GM19043 (cell line): ENCODE data around the gene DPP7.
"Not testable (repeated sequence)": the region's sequence is repeated elsewhere in the genome, so short reads cannot be mapped to it uniquely, and the experiment has no call there.

Experiments
- ATAC-seq: cut with Tn5 transposase; IDR thresholded peaks from one replicate; pipeline ENCODE4 v1.9.1; 2021; ENCODE audit warnings: low read depth; ENCODE audit not compliant: unreplicated experiment

The DPP7 gene

DNA sequence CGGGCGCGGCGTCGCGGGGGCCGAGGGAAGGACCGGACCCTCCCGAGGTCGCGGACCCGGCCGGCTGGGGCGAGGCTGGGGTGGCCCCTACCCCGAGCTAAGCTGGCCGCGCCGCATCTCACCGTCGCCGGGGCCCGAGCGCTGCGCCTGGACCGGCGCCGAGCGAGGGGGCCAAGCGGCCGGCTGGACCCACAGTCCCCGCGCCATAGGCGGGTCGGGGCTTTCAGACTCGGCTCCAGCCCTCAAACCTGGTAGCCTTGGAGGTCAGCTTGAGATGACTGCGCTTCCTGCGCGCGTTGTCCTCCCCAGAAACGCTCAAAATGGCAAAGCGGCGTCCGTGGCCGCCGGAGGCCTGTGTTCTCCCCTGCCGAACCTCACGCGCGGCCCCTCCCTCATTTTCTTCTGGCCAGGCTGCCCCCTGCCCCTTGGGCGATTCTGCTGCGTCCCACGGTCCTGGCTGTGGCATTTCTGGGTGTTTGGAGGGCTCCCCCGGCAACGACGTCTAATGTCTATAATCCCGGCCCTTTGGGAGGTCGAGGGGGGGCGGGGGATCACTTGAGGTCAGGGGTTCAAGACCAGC, 15.7 kb upstream of the DPP7 start:
- ATAC-seq, result no peak

DNA sequence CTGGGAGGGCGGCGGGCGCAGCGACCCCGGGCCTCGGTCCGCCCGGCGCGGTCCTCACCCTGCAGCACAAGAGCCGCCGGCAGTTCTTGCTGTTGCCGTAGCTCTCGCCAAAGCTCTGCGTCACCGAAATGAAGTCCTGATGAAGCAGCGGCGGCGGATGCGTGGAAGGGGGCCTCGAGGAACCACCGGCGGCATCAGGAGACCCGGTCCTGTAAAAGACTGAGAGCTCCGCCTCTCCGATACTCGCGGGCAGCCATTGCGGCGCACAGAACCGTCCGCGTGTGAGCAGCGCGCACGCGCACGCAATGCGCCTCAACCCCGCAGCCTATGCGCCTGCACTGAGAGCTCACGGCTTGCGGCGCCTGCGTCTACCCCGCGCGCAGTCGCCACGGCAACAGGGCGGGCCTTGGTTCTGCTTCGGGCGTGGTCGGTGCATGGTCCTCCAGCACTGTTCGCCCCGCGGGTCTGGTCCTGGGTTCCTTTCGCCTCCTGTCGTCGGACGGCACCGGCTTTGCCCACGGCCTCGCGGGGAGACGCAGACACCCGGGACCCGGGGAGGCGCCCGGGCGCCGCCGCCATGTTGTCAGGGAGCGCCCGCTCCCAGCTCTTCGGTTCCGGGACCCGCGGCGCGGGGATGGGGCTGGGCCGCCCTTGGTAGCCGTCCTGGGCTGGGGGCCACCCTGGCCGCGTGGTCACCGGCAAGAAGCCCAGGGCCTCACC, 15.1 kb upstream of the DPP7 start:
- ATAC-seq, result peak; percentile 83

DNA sequence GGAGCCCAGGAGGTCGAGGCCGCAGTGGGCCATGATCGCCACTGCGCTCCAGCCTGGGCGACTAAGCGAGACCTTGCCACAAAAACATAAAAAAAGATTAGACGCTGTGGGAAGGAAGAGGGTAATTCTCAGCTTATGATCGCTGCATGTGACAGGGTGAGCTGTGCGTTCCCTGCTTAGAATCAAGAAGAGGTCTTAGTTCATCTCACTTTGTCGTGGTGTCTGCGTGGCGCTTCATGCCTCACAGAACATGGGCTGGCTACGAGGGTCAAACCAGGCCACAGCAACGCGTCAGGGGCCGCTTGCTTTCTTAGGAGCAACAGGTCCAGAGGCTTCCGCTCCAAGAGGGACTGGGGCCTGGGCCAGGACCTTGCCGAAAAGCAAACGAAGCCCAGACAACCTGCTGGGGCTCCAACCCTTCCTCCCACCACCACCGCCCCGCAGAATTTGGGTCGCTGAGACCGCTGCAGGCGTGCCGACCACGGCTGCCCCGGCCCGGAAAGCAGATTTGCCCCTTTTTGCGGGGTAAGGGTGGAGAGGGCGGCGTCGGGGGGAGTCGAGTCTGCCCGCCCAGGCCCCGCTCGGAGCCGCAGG, 14.4 kb upstream of the DPP7 start:
- no peak for ATAC-seq

DNA sequence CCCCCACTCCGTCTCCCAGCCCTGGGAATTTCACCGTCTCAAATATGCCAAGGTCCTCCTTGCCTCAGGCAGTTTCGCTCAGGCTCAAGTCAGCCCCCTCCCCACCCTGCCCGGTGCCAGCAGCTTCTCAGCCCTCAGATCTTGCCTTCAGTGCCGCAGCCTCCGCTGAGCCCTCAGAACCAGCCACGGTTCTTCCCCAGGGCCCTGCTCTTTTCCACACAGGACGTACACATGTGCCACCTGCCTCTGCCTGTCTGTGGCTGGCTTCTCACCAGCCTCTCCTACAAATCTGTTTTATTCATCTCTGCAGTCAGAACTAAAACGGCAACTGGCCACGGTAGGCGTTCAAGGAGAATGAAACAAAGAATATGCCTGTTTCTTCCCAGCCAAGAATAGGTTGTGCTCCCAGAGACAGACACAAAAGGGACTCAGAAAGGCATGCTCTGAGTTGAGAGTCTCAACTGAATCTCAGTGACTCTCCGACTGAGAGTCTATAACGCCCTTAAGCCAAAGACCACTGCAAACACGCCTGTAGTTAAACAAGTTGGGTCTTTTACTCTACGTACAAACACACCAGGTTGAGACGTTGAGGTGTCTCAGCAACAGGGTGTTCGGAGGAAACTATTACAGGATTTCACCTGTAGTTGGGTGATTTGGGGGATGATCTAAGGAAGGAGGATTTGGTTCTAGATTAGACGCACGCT, 13.8 kb upstream of the DPP7 start:
- no peak for ATAC-seq

DNA sequence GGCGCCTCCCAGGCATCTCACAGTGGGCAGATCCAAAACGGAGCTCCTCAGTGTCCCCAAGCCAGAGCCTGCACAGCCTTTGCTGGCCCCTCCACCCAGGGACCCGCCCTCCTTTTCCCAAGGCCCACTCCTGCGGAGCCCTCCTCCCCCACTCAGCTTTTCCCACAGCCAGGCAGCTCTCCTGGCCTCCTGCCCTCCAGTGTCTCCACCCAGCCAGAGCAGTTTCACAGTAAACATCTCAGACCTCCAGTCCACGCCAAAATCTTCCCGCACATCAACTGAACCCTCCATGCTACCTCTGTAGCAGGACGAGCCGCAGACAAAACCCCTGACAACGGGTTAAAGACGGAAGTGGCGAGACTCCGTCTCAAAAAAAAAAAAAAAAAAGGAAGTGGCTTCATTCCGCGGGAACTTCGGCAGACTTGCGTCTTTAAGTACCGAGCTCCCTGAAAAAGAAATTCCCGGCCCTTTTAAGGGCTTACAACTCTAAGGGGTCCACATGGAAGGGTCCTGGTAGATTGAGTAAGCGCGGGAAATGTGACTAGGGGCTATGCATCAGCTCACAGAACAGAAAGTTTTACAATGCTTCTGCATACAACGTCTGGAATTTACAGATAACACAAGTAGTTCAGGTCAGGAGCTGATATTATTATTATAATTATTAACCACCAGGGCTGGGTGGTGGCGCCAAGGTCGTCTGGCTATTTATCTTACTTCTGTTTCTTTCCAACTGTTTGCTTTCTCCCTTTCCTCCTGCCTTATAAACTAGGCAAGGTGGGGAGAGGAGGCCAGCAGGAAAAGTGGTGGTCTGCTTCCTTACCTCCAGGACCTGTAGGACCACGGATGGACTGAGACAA, 13.0 kb upstream of the DPP7 start:
- ATAC-seq, result no peak

DNA sequence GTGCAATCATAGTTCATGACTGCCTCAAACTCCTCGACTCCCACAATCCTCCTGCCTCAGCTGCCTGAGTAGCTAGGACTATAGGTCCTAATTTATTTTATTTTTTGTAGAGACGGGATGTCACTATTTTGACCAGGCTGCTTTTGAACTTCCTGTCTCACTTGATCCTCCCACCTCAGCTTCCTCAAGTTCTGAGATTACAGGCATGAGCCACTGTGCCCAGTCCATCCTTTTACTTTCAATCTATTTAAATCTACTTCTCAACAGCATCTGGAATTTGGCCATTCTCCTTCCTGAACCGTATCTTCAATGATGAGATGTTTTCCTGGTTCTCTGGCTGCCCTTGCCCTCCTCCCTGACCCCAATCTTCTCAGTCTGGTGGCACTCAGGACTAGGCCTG, 12.3 kb upstream of the DPP7 start:
- no peak for ATAC-seq

DNA sequence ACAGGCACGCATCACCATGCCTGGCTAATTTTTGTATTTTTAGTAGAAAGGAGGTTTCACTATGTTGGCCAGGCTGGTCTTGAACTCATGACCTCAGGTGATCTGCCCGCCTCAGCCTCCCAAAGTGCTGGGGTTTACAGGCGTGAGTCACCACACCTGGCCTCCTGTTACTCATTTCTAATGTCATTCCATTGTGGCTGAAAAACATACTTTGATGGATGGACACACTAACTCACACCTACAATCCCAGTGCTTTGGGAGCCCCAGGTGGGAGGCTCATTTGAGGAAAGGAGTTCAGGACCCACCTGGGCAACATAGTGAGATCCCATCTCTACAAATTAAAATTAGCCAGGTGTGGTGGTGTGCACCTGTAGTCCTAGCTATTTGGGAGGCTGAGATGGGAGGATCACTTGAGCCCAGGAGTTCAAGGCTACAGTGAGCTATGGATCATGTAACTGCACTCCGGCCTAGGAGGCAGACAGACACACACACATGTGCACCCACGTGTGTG, 9.5 kb upstream of the DPP7 start:
- ATAC-seq, result not testable (repeated sequence)

DNA sequence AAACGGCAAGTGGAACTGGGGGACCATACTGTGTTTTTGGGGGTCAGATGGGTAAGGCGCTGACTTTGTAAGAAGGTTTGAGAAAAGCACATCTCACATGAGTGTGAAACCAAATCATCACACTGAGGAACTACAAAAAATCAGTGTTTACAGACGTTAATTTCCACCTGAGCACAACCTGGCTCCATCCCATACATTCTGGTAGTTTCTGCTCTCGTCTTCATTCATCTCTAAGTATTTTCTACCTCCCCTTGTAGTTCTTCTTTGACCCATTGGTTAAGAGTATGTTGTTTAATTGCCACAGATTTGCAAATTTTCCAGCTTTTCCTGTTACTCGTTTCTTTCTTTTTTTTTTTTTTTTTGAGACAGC, 8.9 kb upstream of the DPP7 start:
- no peak for ATAC-seq

DNA sequence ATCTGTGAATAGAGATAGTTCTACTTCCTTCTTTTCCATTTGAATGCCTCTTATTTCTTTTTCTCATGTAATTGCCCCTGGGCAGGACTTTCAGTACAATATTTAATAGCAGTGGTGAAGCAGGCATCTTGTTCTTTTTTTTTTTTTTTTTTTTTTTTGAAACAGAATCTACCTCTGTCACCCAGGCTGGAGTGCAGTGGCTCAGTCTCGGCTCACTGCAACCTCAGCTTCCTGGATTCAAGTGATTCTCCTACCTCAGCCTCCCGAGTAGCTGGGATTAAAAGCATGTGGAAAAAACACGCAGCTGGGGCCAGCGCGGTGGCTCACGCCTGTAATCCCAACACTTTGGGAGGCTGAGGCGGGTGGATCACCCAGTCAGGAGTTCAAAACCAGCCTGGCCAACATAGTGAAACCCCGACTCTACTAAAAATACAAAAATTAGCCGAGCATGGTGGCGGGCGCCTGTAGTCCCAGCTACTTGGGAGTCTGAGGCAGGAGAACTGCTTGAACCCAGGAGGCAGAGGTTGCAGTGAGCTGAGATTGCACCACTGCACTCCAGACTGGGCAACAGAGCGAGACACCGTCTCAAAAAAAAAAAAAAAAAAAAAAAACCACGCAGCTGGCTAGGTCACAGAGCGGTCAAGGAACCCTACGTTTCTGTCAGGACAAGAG, 8.4 kb upstream of the DPP7 start:
- ATAC-seq, result not testable (repeated sequence)

DNA sequence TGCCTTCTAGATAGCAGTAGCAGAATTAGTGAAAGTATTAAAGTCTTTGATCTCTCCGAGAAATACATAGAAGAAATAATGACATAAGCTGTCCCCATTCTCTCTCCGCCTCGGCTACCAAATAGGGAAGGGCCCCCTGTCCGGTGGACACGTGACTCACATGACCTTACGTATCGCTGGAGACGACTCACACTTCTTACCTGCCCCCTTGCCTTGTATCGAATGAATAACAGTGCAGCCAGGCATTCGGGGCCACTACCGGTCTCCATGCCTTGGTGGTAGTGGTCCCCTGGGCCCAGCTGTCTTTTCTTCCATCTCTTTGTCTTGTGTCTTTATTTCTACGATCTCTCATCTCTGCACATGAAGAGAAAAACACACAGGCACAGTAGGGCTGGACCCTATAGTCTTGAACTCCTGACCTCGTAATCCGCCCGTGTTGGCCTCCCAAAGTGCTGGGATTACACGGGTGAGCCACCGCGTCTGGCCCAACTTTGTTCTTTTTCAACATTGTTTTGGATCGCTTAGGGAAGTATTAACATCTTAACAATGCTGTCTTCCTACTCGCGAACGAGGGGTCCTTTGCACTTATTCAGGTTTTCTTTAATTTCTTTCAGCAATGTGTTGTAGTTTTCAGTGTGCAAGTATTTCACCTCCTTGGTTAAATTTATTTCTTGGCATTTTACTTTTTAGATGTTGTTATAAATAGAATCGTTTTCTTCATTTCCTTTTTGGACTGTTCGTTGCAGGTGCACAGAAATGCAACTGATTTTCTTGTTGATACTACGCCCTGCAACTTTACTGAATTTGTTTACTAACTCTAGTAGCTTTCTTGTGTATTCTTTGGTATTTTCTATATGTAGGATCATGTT, 7.6 kb upstream of the DPP7 start:
- not testable (repeated sequence) for ATAC-seq

DNA sequence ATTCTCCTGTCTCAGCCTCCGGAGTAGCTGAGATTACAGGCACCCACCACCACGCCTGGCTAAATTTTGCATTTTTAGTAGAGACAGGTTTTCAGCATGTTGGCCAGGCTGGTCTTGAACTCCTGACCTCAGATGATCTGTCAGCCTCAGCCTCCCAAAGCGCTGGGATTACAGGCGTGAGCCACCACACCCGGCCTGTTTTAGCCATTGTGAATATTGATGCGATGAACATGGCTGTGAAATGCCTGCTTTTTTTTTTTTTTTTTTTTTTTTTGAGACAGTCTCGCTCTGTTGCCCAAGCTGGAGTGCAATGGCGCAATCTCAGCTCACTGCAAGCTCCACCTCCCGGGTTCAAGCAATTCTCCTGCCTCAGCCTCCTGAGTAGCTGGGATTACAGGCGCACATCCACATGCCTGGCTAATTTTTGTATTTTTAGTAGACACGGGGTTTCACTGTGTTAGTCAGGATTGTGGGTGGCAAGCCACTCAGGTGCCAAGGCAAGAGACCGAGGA, 3.6 kb upstream of the DPP7 start:
- ATAC-seq, result not testable (repeated sequence)

DNA sequence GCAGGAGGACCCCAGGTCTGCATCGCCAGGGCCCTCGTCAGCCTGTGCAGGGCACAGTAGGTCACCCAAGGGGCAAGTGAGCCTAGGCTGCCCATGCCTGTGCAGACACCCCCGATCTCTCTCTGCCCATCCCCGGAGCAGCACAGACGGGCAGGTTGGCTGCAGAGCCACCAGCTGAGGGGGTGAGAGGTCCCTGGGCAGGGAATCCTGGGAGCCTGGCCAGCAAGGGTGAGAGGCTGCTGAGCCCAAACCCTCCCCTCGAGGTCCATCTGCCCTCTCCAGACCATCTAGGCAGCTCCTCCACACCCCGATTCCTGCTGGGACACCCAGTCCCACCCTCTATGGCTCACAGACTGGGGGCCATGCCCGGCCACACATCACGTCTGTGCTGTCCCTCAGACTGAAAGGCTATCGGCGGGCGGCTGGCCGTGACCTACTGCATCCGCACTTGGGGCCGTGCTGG, 2.8 kb upstream of the DPP7 start:
- no peak for ATAC-seq

DNA sequence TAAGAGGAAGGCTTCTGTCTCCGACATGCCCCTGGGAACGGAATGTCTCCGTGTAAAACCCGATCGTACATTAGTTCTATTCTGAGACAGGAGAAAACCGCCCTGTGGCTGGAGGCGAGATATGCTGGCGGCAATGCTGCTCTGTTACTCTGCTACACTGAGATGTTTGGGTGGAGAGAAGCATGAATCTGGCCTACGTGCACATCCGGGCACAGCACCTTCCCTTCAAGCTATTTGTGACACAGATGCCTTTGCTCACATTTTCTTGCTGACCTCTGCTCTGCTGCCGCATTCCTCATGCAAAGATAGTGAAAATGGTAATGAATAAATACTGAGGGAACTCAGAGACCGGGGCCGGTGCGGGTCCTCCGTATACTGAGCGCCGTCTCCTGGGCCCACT, 2.2 kb upstream of the DPP7 start:
- no peak for ATAC-seq

DNA sequence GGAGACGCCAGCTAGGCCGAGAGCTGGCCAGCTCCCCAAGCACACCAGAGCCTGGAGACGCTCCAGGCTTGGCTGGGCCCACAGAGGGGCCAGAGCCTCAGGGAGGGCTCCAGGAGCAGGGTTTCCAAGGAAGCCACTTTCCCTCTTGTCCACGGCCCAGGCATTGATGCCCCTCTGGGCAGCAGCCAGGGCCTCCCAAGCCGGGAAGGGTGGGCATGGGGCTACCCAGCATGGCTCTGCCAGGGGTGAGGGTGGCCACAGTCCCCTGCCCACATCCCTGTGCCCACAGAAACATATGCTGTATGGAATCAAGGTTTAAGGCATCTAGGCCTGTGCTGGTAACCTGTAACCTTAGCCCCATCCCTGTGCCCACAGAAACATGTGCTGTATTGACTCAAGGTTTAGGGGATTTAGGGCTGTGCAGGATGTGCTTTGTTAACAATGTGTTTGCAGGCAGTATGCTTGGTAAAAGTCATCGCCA, 1.5 kb upstream of the DPP7 start:
- no peak for ATAC-seq

DNA sequence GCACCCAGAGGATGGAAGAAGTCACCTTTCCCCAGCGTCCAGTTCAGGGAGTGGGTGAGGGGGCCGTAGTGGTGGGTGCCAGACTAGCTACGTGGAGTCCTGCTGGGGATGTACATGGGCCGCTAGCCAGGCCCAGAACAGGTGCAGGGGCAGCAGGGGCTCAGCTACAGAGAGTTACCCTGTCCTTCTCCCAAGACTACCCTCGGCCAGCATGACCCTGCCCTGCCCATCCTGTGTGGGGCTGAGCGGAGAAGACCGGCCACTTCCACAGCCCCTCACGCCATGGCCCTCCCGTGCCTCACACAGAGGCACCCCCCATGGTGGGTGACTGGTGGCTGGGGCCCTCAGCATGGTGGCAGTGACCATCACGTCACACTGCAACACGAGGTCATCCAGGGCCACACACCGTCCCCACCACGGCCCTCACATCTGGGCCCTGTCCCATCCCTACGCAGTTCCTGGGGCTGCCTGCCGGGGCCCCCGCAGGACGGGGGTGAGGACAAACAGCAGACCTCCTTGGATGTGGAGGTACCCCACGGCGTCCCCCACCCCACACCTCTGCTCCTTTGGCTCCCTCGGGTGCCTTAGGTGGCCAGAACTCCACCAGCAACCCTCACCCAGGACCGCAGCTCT, 977 bp upstream of the DPP7 start:
- no peak for ATAC-seq

DNA sequence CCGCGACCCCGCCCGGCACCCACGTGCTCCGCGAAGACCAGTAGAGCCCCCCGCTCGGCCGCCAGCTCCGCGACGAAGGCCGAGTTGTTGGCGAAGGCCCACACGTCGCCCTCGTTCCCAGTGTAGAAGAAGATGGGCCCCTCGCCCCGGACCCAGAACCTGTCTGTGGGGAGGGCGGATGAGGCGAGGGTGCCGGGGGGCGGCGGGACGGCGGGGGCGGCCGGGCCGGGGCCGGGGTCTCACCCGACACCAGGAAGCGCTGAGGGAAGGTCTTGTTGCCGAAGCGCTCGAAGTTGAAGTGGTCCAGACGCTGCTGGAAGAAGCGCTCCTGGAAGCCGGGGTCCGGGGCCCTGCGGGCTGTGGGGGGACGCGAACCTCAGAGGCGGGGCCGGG, 317 bp downstream of the DPP7 start:
- ATAC-seq, result no peak

DNA sequence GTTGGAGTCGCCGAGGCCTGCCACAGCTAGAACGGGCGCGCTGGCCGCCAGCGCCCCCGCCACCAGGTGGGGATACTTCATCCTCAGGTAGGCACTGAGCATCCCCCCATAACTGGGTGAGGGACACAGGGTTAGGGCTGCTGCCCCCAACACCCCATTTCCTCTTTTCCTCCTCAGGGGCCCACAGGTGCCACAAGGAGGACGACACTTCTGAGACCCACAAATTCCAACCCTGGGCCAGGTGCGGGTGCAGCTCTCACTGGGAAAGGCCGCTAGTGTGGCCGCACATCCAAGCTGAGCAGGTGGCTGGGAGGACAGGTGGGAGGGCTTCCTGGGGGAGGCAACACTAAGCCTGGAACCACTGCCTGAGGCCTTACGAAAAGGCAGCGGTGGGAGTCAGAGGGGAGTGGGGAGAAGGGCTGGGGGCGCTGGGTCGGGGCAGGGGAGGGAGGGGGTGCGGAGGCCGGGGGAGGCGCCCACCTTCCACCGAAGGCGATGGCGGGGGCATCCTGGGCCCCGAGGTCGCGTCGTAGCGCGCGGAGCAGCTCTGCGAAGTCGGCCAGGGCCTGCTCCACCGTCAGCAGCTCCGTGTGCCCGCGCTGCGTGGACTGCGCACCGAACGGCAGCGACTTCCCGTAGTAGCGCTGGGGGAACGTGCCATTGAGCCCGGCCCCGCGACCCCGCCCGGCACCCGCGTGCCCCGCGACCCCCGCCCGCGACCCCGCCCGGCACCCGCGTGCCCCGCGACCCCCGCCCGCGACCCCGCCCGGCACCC, 961 bp downstream of the DPP7 start:
- no peak for ATAC-seq
